IPS DF 4.7 (cell line): ENCODE data around the gene FRRS1L.
"Not testable (repeated sequence)": the region's sequence is repeated elsewhere in the genome, so short reads cannot be mapped to it uniquely, and the experiment has no call there.

Source experiments
- DNase-seq: peaks from one replicate; pipeline ENCODE4 v3.0.0-alpha.2; 2013; ENCODE audit warnings: low spot score; ENCODE audit errors: extremely low read depth

Gene FRRS1L

DNA sequence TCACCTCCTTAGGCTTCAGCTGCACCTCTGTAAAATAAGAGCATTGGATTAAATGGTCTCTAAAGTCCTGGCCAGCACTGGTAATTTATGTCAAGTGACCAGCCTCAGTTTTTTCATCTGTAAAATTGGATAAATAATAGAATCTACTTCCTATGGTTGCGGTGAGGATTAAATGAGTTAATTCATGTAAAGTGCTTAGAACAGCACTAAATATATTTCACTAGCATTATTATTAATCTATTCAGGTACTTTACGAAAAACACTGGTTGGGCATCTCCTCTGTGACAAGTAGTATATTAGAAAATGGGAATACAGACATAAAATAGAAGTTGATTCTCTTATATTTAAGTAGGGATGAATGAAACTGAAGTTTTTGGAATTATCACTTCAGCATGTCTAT, 33.5 kb downstream of the FRRS1L start:
- no peak for DNase-seq

DNA sequence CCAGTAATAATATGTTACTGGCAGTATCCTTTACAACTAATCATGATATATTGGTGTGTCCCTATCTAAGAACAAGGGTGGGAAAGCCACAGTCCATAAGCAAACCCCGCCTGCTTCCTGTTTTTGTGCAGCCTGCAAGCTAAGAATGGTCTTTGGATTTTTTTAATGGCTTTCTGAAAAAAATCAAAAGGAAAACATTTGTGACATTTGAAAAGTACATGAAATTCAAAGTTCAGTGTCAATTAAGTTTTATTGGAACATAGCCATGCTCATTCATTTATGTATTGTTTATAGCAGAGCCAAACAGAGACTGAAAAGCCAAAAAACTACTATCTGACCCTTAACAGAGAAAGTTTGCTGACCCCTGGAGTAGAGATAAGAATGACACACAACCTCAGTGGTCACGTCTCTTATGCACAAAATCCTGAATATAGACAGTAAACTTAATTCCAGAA, 34.5 kb downstream of the FRRS1L start:
- no peak for DNase-seq

DNA sequence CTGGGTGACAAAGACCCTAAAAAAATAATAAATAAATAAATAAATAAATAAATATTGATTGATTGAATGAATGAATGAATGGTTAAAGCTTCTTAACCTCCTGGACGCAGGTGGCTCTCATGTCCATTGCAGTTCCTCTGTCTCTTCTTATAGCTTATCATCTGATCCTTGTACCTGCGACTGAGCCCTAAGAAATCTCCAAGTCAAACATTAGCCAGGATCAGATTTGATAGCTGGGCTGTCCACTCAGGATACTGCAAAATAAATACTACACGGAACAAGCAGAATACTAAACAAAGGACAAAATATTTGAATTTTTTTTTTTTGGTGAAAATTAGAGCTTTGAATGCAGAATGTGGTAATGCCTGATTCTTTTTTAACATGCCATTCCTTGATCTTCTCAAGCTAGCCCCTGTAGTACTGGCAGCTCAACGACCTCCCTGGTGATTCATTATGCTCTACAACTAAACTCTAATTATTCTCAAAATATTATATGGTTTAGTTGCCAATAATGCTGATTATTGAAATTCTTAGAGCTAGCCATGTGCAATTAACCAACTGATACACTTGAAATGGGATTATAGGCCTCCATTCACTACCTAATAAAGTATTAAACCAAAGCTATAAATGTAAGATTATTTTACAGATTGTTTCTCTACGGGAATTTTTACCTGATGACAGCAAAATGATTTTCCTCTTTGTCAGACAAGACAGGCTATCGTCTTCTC, 37.4 kb downstream of the FRRS1L start:
- no peak for DNase-seq

DNA sequence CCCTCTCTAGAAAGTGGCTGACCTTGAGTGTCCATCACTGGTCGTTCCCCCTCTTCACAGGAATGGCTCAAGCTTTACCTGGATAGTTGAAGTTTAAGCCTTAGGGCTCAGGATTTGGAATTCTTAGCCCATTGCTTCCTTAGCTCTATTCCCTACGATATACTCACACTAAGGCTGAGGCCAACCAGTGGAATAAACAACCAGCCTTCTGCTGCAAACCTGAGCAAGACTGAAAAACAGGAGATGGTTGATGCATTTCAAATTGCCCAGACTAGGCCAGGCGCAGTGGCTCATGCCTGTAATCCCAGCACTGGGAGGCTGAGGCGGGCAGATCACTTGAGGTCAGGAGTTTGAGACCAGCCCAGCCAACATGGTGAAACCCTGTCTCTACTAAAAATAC, 40.4 kb downstream of the FRRS1L start:
- not testable (repeated sequence) for DNase-seq

DNA sequence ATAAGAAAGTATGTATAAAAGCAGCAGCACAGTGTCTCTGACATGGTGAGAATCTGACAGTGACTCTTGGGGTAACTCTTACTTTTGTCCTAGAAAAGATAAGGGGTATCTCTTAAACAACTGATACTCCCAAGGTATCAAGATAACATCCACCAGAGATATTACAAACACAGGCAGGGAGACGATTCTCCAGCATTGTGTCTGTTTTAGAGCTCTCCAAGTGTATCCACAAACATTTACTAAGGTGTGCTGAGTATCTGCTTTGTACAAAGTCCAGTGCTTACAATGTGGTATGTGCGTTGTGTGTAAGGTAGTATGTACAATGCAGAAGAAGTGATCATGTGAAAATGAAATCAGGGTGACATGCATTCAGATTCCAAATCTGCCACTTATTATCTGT, 42.9 kb downstream of the FRRS1L start:
- no peak for DNase-seq

DNA sequence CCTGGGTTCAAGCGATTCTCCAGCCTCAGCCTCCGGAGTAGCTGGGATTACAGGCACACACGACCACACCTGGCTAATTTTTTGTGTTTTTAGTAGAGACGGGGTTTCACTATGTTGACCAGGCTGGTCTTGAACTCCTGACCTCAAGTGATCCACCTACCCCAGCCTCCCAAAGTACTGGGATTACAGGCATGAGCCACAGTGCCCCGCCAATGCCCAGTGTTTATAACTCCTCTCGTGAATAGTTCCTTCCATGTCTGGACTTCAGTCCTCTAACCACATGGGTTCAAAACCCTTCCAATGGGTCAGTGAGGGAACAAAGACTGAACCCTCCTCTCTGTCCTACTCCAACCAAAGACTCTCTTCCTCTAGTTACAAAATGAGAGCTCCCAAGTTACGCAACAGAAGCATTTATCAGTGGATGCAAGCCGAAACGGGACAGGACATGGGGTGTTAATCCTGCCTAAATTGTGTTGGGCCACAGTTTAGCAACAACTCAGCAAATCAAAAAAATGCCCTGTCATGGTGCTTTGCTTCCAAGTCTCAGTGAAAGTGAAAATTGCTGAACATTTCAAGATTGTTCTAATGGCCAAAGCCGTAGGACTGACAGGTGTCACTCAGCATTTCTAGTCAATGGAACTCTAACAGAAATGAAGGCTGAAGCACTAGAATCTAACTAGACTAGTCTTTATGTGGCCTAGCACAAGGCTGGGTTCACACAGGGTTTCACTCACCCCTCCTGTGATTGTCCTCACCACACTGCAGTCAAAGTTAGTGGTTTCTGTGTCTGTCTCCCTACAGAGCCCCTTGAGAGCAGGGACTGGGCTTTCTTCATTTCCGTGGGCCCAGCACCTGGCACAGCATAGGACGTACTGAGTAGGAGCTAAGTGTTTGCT, 44.1 kb downstream of the FRRS1L start:
- no peak for DNase-seq

DNA sequence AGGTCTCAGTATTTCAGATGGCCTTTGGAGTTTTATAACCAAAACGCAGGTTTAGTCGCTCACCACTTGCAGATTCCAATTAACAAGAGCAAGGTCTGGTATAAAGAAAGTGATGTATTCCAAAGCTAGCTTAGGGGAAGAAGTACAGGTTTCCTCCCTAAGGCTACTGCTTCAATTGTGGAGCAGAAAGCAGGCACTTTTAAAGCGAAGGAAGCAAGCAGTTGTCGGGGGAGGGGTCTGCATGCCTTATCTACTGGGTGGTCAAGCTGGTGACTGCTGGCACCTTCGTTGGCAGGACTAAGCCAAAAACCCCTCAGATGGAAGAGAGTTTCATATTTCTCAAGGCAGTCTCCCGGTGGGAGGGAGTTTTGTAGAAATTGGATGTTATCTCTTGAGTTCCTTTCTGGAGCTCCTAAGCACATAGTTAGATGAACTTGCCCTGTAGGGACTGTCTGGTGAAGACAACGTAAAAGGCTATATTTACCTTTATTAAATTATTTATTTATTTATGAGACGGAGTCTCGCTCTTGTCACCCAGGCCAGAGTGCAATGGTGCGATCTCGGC, 45.7 kb downstream of the FRRS1L start:
- no peak for DNase-seq

DNA sequence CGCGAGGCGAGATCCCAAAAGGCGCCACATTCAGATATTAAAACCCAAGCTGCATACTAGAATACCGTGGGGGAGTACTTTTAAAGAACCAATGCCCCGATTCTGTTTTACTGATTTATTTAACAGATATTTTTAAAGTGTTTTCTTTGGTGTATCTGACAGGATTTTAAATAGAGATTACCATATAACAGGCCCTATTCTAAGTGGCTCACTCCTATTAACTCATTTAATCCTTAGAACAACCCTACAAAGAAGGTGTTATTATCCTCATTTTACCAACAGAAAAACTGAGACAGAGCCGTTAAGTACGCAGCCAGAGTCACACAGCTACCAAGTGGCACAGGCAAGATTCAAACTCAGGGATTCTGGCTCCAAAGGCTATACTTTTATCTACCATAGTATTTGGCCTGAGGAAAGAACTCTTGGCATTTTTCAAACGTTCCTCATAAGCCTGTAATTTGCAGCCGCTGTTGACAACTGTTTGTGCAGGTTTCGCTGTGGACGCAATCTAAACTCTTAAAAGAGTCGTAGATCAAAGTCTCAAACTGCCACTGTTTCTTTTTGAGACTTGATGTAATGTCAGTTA, 46.8 kb downstream of the FRRS1L start:
- no peak for DNase-seq

DNA sequence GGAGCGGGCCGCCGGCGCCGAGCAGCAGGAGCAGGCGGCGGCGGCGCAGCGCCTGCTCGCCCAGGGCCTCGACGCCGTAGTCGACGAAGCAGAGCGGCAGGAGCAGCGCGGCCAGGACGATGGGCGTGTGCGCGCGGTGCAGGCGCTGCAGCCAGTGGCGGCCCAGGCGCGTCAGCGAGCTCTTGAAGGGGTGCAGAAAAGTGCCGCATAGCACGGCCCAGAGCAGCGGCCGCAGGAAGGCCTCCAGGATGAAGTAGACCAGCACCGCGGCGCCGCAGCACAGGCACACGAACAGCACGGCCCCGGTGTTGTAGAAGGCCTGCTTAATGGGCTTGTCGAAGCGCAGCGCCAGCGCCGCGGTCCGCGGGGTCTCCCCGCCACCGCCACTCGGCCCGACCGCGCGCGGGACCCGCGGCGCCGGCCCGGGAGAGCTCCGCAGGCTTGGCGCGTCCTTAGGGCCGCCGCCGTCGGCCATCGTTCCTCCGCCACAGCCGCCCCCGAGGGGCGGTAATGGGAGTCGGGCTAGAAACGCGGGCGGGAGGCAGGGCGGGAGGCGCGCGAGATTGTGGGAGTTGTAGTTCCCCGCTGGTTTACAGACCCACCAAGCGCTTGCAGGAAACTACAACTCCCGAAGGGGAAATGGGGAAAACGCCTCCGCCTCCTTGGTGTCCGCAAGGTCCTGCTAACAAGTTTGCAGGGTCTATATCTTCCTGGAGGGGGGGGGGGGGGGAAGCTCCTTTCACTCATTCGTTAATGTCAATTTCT, 47.4 kb downstream of the FRRS1L start, which contains the start of gene TMEM245:
Gene TMEM245 (minus strand): TSS at position 509 of the 765 bp plus-strand sequence. CDS start 34 bp downstream, at position 475.
- peak; percentile 93 for DNase-seq

DNA sequence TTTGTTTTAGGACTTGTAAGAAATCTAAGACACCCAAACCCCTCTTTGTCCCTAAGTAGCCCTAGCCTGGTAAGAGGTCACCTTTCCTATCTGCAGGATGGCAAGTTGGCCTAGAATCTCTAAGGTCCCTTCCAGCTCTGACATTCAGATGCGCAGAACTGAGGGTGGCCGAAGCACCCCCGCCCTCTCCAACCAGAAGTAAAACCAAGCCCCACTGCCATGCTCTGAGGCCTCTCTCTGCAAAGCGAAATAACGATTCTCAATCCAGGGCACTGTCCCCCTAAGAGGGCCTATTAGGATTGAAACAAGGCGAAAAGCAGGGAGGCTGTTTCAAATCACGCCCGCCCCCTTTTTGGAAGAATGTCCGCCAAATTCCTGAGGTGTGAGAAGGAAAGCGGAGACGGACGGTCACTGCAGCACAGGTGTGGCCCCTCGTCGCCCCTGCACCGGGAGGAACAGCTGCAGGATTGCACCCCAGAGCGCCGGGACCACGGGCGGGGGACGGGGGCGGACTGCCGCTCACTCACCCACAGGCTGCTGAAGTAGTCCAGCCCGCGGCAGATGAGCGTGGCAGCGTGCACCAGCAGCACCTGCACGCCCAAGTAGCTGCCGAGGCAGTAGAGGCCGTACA, 48.1 kb downstream of the FRRS1L start:
- no peak for DNase-seq

DNA sequence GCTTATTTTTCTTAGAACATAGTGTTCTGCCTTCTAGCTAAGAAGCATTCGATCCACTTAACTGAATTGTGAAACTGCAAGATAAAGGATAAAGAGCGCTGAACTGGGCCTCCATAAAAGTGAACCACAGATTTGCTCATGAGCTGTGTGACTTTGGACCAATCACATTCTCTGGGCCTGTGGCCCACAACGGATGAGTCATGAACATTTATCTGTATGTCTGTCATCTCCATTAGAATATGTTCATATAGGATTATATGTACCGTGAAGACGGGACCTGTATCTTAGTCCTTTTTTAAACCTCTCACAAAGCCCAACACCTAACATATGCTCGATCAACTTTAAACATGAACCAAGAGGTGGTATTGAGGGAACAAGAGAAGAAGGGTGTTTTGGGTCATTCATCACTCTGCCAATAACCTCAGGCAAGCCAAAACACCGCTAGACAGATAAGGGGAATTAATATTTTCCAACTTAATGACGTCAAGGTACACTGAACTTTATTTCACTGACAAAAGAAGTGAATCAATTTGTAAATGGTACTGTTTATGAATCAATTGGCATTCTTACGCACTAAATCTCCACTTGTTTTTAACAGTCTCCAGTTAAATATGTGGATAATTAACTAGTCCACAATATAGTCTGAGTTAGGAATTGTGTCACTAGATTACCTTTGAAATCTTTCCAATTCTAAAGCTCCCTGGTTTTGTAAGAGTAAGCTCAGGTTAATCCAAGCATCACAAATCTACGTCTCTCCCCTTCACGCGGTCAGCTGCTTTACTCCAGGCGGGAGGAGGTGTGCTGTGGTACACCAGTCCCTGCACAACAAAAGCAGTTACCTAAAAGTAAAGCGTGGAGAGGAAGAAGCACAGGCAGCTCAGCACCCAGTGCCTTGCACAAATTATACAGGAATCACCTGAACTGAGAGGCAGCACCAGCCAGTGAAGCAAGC, 48.9 kb downstream of the FRRS1L start:
- no peak for DNase-seq

DNA sequence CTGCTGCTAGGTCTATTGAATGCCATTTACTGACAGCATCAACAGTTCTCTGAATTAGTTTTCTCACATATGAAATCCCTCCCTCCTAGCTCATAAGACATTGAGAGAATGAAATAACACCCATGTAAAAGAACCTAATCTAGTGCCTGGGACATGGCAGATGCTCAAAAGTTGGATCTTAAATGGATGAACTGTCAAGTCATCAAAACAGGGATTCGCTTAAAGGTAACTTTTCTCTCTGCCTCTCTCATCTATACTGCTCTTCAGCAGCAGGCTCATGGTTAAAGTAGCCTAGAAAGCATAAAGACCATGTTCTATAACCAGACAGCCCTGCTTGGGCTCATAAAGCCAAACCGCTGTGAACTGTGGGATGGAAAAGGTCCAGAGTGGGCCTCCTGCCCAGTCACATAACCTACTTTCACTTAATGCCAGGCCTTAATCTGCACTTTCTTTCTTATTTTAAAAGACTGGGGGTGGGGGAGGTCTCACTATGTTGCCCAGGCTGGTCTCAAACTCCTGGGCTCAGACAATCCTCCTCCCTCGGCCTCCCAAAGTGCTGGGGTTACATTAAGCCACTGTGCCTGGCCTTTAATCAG, 51.0 kb downstream of the FRRS1L start:
- no peak for DNase-seq

DNA sequence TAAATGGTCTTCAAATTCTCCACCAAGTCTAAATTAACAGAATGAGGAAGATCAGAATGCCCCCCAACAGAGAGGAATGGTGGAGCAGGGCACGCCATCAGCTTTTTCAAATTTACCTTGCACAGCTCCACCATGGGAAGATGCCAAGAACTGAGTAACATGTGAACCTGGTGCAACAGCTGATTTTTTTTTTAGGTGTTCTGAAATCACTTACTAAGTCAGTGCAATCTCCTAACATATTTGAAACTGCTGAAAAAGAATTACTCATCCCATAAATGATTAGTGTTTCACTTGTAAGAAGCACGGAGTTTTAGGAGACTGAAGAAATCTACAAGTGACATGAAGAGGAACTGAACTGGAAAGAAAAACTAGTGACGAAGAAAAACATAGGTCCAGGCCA, 52.4 kb downstream of the FRRS1L start:
- DNase-seq: no peak

DNA sequence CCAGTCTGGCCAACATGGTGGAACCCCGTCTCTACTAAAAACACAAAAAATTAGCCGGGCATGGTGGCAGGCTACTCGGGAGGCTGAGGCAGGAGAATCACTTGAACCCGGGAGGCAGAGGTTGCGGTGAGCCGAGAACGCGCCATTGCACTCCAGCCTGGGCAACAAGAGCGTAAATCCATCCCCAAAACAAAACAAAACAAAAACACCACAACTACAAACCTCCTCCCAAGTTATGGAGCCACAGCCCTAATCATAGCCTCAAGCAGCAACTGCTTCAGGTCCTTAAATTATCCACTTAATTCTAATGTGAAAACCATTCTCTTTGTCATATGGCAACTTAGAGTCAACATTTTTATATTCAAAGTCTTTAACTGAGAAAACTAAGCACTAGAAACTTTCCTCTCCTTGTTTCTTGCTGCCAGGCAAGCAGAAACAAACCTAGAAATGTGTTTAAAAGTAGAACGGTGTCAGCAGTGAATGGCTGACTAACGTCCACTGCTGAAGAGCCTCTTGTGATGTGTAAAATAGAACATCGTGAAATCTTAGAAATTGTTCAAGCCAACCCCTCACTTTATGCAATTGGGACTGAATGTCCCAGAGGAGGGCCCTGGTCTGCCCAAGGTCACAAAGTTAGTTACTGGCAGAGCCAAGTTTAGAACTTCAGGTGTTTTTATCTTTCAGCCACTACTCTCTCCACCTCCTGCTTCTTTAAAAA, 53.0 kb downstream of the FRRS1L start:
- DNase-seq: no peak

DNA sequence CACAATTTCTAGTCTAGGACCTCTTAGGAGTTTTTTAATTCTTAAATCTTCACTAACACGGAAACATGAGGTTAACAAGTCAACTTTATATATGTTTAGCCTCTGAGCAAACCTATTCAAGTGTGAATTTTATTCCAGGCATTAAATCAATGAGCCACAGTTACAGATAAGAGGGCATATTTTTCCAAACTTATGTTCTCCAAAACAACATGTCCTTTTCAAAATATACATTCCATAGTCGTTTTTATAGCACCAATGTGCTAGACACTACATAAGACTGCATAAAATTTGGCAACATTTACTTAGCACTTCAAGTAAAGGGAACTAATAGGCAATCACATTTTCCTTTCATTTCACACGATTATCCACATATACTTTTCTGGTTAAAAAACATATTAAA, 53.8 kb downstream of the FRRS1L start:
- DNase-seq: no peak

DNA sequence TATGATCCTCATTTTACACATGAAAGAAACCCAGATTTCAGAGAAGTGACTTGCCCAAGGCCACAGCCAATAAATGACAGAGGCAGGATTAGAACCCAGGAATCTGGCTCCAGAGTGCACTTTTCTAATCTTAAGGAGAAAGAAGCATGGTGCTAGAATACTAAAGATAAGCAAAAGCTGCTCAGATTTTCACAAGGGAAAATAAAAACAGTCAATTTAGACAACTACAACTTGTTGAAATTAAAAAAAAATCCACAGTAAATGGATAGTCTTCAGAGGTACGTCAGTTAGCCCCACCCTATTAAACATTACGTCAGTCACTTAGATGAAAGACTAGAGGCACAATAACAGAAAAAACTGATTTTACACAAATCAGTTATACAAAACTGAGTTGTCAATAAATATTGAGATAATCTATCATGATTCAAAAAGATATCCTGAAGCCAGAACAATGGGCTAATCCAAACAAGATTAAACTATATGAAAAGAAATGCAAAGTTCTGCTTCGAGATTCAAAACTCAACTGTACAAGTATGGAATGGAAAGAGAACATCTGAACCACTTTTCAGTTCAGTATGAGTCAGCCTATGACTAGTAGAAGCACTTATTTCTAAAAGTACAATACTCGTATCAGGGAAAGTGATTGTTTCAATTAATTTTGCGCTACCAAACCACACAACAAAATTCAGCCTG, 56.6 kb downstream of the FRRS1L start:
- no peak for DNase-seq

DNA sequence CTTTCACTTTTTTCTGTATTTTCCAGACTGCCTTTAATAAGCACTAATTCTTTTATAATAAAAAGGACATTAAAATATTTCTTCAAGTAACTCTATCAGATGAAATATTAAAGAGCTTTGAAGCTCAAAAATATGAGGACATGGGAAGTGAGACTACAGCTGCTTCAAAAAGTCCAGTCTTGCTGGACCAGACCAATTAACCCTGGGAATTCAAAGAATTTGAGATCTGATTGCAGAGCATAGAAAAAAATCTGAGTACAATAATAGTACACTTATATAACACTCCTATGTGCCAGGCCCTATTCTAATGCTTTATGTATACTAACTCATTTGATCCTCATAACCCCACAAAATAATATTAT, 57.1 kb downstream of the FRRS1L start:
- DNase-seq: no peak

DNA sequence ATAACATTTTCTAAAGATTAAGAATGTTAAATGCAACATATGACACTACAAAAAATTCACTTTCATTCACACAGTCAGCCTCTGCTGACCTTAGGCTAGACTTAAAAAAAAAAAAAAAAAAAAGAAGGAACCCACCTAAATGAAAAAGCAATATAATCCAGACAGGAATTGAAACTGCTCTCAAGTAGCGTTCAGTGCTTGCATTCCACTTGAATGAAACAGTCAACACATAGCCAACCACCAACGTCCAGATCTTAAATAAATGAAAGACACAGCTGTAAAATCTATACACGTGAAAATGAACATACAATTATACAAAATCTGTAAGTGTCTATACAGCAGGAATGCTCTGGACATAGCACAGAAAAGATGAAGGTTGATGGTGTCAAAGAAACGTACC, 58.7 kb downstream of the FRRS1L start:
- no peak for DNase-seq
